H1 (cell line): ENCODE measurements around the gene PTGFR. TPM values are rescaled to one million over a fixed set of nuclear protein-coding genes. Genes with fewer than 3 reads are reported as not detected.

Experiments
- CTCF ChIA-PET: fragments of 300-600 bp; sonication (Branson Sonifier 250); formaldehyde crosslinking; loops from one replicate; lab custom pipeline; 2021; ENCODE audit not compliant: partially characterized antibody; lab: Charles Lee
- POLR2A ChIA-PET: fragments of 300-600 bp; sonication (Branson Sonifier 250); formaldehyde crosslinking; loops from one replicate; lab custom pipeline; 2021; ENCODE audit warnings: inconsistent platforms; ENCODE audit not compliant: partially characterized antibody; lab: Charles Lee
- DNase-seq, 2 experiments: peaks; one replicate each; pipeline versions ENCODE4 v3.0.0 to v3.0.0-alpha.2; 2010 to 2022; ENCODE audit warnings: low spot score in 2 of 2, low read depth in 1 of 2, mixed read lengths in 1 of 2
- FAIRE-seq: peaks from 2 replicates; lab custom pipeline; 2011; peaks lifted over from hg19 to GRCh38; lab: Jason Lieb, UNC
- H2AFZ ChIP-seq: 2 replicates; pipeline ENCODE4 v1.8.1; 2012; ENCODE audit warnings: low read length, inconsistent platforms
- H2AK5ac ChIP-seq: 2 replicates; pipeline ENCODE4 v1.6.1; 2013; ENCODE audit warnings: low read depth, low read length
- H2BK120ac ChIP-seq: replicated peaks from 2 replicates; pipeline ENCODE3; 2013; ENCODE audit warnings: low read depth, low read length, inconsistent platforms
- H2BK12ac ChIP-seq: 2 replicates; pipeline ENCODE4 v1.6.1; 2013; ENCODE audit warnings: low read depth, low read length
- H2BK15ac ChIP-seq: 2 replicates; pipeline ENCODE4 v1.6.1; 2013; ENCODE audit warnings: low read length
- H2BK20ac ChIP-seq: 2 replicates; pipeline ENCODE4 v1.6.1; 2013; ENCODE audit warnings: low read length
- H2BK5ac ChIP-seq: 2 replicates; pipeline ENCODE4 v1.6.1; 2013; ENCODE audit warnings: low read depth, low read length
- H3K14ac ChIP-seq: 2 replicates; pipeline ENCODE4 v1.6.1; 2013; ENCODE audit warnings: inconsistent platforms; ENCODE audit not compliant: insufficient read length
- H3K18ac ChIP-seq: 2 replicates; pipeline ENCODE4 v1.6.1; 2013; ENCODE audit warnings: low read length; ENCODE audit errors: extremely low read depth
- H3K23ac ChIP-seq: 2 replicates; pipeline ENCODE4 v1.6.1; 2013; ENCODE audit warnings: inconsistent platforms; ENCODE audit not compliant: insufficient read length
- H3K23me2 ChIP-seq: 2 replicates; pipeline ENCODE4 v1.6.1; 2013; ENCODE audit warnings: low read depth, low read length
- H3K27ac ChIP-seq: 2 replicates; pipeline ENCODE4 v1.6.1; 2011; ENCODE audit warnings: low read depth, low read length, inconsistent platforms
- H3K27me3 ChIP-seq, 4 experiments: replicated peaks in 1 of 4; 1 replicate in 1 of 4; 2 replicates in 3 of 4; pipeline versions ENCODE4 v1.6.1 to v1.8.1; 2011 to 2013; ENCODE audit warnings: low read length in 3 of 4, mild to moderate bottlenecking in 3 of 4, inconsistent platforms in 2 of 4, mixed read lengths in 2 of 4, moderate library complexity in 1 of 4; ENCODE audit not compliant: control insufficient read depth in 3 of 4, insufficient read depth in 3 of 4; ENCODE audit errors: extremely low read depth in 1 of 4
- H3K36me3 ChIP-seq, 4 experiments: 2 replicates each; pipeline versions ENCODE4 v1.6.1 to v1.8.1; 2011 to 2013; ENCODE audit warnings: mild to moderate bottlenecking in 4 of 4, low read length in 3 of 4, moderate library complexity in 2 of 4, control low read depth in 1 of 4, inconsistent platforms in 1 of 4; ENCODE audit not compliant: insufficient read depth in 4 of 4, control insufficient read depth in 2 of 4
- H3K4ac ChIP-seq: replicated peaks from 2 replicates; pipeline ENCODE3; 2013; ENCODE audit warnings: low read length, low read depth, mixed read lengths, inconsistent platforms; ENCODE audit not compliant: insufficient read length
- H3K4me1 ChIP-seq, 4 experiments: replicated peaks in 1 of 4; 1 replicate in 1 of 4; 2 replicates in 3 of 4; pipeline versions ENCODE4 v1.6.1 to v1.8.1; 2011 to 2013; ENCODE audit warnings: low read length in 3 of 4, inconsistent platforms in 2 of 4, mixed read lengths in 1 of 4; ENCODE audit not compliant: insufficient read depth in 4 of 4, control insufficient read depth in 3 of 4
- H3K4me2 ChIP-seq, 2 experiments: 2 replicates each; pipeline versions ENCODE4 v1.6.1 to v1.8.1; 2011 to 2013; ENCODE audit warnings: low read depth in 2 of 2, low read length in 2 of 2, control low read depth in 1 of 2, inconsistent platforms in 1 of 2, mild to moderate bottlenecking in 1 of 2; ENCODE audit not compliant: insufficient read depth in 1 of 2
- H3K4me3 ChIP-seq, 4 experiments: fragments of 200-600, 300-600 bp in 1 of 4; sonication (generic), shearing (Covaris generic), sonication (Bioruptor Twin) in 1 of 4; 2 replicates each; pipeline versions ENCODE4 v1.5.1 to v1.8.1; 2011 to 2016; ENCODE audit warnings: low read length in 4 of 4, low read depth in 3 of 4, control low read depth in 2 of 4, inconsistent platforms in 2 of 4, mild to moderate bottlenecking in 2 of 4, mixed read lengths in 1 of 4, moderate library complexity in 1 of 4; ENCODE audit not compliant: insufficient read depth in 2 of 4; ENCODE audit errors: extremely low read depth in 1 of 4
- H3K56ac ChIP-seq: replicated peaks from 2 replicates; pipeline ENCODE3; 2013; ENCODE audit warnings: low read depth, mild to moderate bottlenecking, mixed read lengths, low read length, inconsistent platforms; ENCODE audit not compliant: insufficient read length
- H3K79me1 ChIP-seq: 2 replicates; pipeline ENCODE4 v1.6.1; 2013; ENCODE audit warnings: low read depth, low read length, control low read depth
- H3K79me2 ChIP-seq, 2 experiments: 2 replicates each; pipeline versions ENCODE4 v1.6.1 to v1.8.1; 2012 to 2013; ENCODE audit warnings: low read length in 2 of 2, mild to moderate bottlenecking in 2 of 2, inconsistent platforms in 1 of 2; ENCODE audit not compliant: insufficient read depth in 2 of 2, control insufficient read depth in 1 of 2
- H3K9ac ChIP-seq, 4 experiments: replicated peaks in 1 of 4; 1 replicate in 1 of 4; 2 replicates in 3 of 4; pipeline versions ENCODE4 v1.6.1 to v1.8.1; 2011 to 2013; ENCODE audit warnings: low read depth in 3 of 4, low read length in 3 of 4, control low read depth in 2 of 4, mild to moderate bottlenecking in 2 of 4, moderate library complexity in 2 of 4, inconsistent platforms in 1 of 4; ENCODE audit errors: extremely low read depth in 1 of 4
- H3K9me3 ChIP-seq, 2 experiments: 2 replicates each; pipeline versions ENCODE4 v1.6.1 to v1.8.1; 2012 to 2013; ENCODE audit warnings: mild to moderate bottlenecking in 2 of 2, moderate library complexity in 2 of 2, control low read depth in 1 of 2, inconsistent platforms in 1 of 2, low read depth in 1 of 2, low read length in 1 of 2, mixed read lengths in 1 of 2; ENCODE audit not compliant: insufficient read depth in 2 of 2
- H4K20me1 ChIP-seq, 2 experiments: replicated peaks in 1 of 2; 2 replicates each; pipeline versions ENCODE3 to v1.8.1; 2011 to 2013; ENCODE audit warnings: inconsistent platforms in 2 of 2, low read length in 2 of 2, mild to moderate bottlenecking in 1 of 2; ENCODE audit not compliant: insufficient read depth in 2 of 2, control insufficient read depth in 1 of 2
- H4K5ac ChIP-seq: 2 replicates; pipeline ENCODE4 v1.6.1; 2013; ENCODE audit warnings: low read length, low read depth, mixed read lengths, inconsistent platforms; ENCODE audit not compliant: insufficient read length
- H4K8ac ChIP-seq: 2 replicates; pipeline ENCODE4 v1.8.0; 2013; ENCODE audit warnings: mild to moderate bottlenecking, moderate library complexity, low read length, inconsistent platforms; ENCODE audit not compliant: insufficient read depth; ENCODE audit errors: extremely low read depth
- H4K91ac ChIP-seq: replicated peaks from 2 replicates; pipeline ENCODE3; 2013; ENCODE audit warnings: low read length, mixed read lengths, inconsistent platforms; ENCODE audit not compliant: insufficient read length
- ATF3 ChIP-seq: IDR thresholded peaks from 2 replicates; pipeline ENCODE4 v1.6.1; 2011; ENCODE audit warnings: low read depth, mild to moderate bottlenecking, low read length; ENCODE audit not compliant: insufficient read depth
- CTCF ChIP-seq, 3 experiments: IDR thresholded peaks; 1 replicate in 2 of 3; 2 replicates in 1 of 3; pipeline versions ENCODE4 v1.5.1 to v1.6.1; 2011; ENCODE audit warnings: low read length in 3 of 3, mild to moderate bottlenecking in 3 of 3, inconsistent platforms in 2 of 3, low read depth in 1 of 3, moderate library complexity in 1 of 3; ENCODE audit not compliant: insufficient read depth in 1 of 3; ENCODE audit errors: control extremely low read depth in 1 of 3
- HDAC6 ChIP-seq: IDR thresholded peaks from one replicate; pipeline ENCODE4 v1.7.1; 2012; ENCODE audit warnings: low read depth, mild to moderate bottlenecking, inconsistent platforms, low read length, moderate library complexity
- SP1 ChIP-seq: IDR thresholded peaks from 2 replicates; pipeline ENCODE4 v1.6.1; 2011; ENCODE audit warnings: low read depth, low read length
- ZNF274 ChIP-seq: IDR thresholded peaks from 2 replicates; pipeline ENCODE4 v1.7.0; 2012; ENCODE audit warnings: low read length, borderline replicate concordance; ENCODE audit errors: extremely low read depth
- polyA plus RNA-seq, 7 experiments: library from polyadenylated mRNA; depleted of rRNA in 3 of 7; stranded (reverse) in 5 of 7; unstranded in 2 of 7; fragments of >200 nt in 5 of 7; fragments of 200-250 nt in 2 of 7; gene quantifications; 1 replicate in 5 of 7; 2 replicates in 1 of 7; 4 replicates in 1 of 7; pipeline versions ENCODE4 v1.2.1 to v1.2.3, GENCODE V29; 2011 to 2013; ENCODE audit warnings: missing spikeins in 2 of 7, mixed read lengths in 2 of 7
- total RNA-seq: library from RNA; stranded (reverse); fragmentation: NEBNext Ultra II Directional; extraction: Animal tissue kit (Norgen Biotek cat#: 25700); gene quantifications from 2 replicates; pipeline ENCODE4 v1.2.1, GENCODE V29; 2021

The PTGFR gene
- total and polyA plus RNA-seq, 2 of the 8 experiments (the other 6 are each of a cell fraction or from before 2014, with no cell fraction given) = 0.02 TPM; not detected in 1

- Histone ChIP-seq H2BK20ac (no peak overlapping the region), H3K4me2 (no peak overlapping the region), H3K79me1 (no peaks in the 10 kb centered on the region), H3K4me3 (no peak overlapping the region), H2BK120ac (no peak overlapping the region), H3K79me2 (no peaks in the 10 kb centered on the region), H3K23me2 (no peaks in the 10 kb centered on the region), H3K23ac (no peak overlapping the region), H3K36me3 (no peaks in the 10 kb centered on the region), H3K4ac (no peak overlapping the region), H3K14ac (no peak overlapping the region), H3K18ac (no peak overlapping the region), H3K4me1 (no peaks in the 10 kb centered on the region), H2AFZ (no peak overlapping the region), H3K56ac (no peak overlapping the region), H4K20me1 (no peaks in the 10 kb centered on the region), H3K9me3 (no peaks in the 10 kb centered on the region), H3K9ac (no peak overlapping the region), H4K91ac (no peak overlapping the region), H3K27me3 (no peaks in the 10 kb centered on the region), H2BK12ac (no peak overlapping the region), H3K27ac (no peak overlapping the region), H2BK5ac (no peak overlapping the region), H2BK15ac (no peak overlapping the region), H4K8ac (no peak overlapping the region), H2AK5ac (no peak overlapping the region), H4K5ac (no peak overlapping the region)
- DNase-seq (no peak), FAIRE-seq (no peak)
- ChIA-PET CTCF (no interaction called here), POLR2A (no interaction called here)
- no peak for TF ChIP-seq SP1
- TF ChIP-seq HDAC6 = no peak
- TF ChIP-seq CTCF (IDR thresholded peaks at IDR 0.05; ENCODE audit: control extremely low read depth in 1 of 3, insufficient read depth in 1 of 3, low read depth in 1 of 3, low read length in 3 of 3) = no peak
- no peak for TF ChIP-seq ZNF274
- TF ChIP-seq ATF3 = no peak
Observed at GRCh38 chr1:78447086-78447485, 43.7 kb upstream of the PTGFR start.
